AG09319 (cell line): ENCODE measurements around the gene ALG14.

Source experiments
- DNase-seq: peaks from one replicate; pipeline ENCODE4 v3.0.0-alpha.2; 2010; ENCODE audit warnings: low read depth; ENCODE audit errors: extremely low read depth
- TF ChIP-seq, protein P1 (sequence below): IDR thresholded peaks from 2 replicates; pipeline ENCODE4 v1.5.1; 2011; ENCODE audit warnings: low read depth, mild to moderate bottlenecking, inconsistent platforms, low read length, moderate library complexity

The ALG14 gene

DNA sequence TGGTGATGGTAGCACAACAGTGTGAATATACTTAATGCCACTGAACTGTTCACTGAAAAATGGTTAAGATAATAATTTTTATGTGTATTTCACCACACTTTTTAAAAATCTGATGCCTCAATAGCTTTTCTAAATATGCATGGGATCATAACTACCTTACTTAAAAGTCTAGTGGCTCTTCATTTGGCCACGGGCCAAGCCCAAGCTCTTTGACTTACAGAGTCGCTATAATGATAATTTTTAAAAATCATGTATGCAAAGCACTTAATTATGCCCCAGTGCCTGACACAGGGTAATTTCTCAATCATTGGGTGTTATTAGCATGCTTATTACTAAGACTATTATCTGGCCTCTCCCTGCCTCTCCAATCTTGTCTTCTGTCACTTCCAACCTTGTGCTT, 138.2 kb downstream of the ALG14 start:
- no peak for DNase-seq
- TF ChIP-seq, protein P1, sequence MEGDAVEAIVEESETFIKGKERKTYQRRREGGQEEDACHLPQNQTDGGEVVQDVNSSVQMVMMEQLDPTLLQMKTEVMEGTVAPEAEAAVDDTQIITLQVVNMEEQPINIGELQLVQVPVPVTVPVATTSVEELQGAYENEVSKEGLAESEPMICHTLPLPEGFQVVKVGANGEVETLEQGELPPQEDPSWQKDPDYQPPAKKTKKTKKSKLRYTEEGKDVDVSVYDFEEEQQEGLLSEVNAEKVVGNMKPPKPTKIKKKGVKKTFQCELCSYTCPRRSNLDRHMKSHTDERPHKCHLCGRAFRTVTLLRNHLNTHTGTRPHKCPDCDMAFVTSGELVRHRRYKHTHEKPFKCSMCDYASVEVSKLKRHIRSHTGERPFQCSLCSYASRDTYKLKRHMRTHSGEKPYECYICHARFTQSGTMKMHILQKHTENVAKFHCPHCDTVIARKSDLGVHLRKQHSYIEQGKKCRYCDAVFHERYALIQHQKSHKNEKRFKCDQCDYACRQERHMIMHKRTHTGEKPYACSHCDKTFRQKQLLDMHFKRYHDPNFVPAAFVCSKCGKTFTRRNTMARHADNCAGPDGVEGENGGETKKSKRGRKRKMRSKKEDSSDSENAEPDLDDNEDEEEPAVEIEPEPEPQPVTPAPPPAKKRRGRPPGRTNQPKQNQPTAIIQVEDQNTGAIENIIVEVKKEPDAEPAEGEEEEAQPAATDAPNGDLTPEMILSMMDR: no peak

DNA sequence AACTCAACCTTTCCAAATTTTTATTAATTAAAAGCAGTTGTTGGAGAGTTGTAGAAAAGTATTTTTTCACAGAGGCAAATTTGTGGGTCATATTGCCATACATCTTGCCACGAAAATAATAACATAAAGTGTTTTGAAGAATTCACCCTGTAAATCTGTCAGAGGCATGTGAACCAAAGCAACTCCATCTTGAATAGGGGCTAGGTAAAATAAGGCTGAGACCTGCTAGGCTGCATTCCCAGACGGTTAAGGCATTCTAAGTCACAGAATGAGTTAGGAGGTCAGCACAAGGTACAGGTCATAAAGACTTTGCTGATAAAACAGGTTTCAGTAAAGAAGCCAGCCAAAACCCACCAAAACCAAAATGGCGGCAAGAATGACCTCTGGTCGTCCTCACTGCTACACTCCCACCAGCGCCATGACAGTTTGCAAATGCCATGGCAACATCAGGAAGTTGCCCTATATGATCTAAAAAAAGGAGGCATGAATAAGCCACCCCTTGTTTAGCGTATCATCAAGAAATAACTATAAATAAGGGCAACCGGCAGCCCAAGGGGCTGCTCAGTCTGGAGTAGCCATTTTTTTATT, 141.4 kb downstream of the ALG14 start:
- TF ChIP-seq, protein P1: no peak
- DNase-seq: no peak

DNA sequence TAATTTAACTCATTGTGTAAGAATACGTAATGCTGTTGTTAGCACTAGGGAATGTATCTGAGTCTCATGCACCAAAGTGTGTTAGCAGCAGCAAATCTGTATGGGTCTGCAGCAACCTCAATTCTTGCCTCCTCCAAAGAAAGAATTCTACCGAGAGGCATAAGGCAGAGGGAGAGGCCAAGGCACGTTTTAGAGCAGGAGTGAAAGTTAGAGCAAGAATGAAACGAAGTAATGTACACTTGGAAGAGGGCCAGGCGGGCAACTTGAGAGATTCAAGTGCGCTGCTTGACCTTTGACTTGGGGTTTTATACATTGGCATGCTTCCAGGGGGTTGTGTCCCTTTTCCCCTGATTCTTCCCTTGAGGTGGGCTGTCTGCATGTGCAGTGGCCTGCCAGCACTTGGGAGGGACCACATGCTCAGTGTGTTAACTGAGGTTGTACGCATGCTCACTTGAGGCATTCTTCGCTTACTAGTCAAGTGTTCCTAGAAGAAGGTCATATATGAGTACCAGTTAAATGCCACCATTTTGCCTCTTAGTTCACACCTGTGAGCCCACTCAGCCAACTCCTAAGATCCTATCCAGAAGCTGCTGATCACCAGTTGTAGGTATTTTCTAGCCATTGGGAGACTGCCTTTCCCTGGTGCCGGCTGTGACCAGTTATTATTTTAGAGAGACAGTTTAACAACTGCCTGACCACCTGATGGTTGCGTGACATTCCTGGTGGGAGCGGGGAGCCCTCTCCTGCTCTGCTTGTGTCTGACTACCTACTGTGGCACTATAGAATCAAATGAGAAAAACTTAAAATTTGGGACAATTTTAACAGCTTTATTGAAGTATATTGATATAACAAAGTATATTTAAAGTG, 143.2 kb downstream of the ALG14 start:
- no peak for DNase-seq
- TF ChIP-seq, protein P1: no peak

DNA sequence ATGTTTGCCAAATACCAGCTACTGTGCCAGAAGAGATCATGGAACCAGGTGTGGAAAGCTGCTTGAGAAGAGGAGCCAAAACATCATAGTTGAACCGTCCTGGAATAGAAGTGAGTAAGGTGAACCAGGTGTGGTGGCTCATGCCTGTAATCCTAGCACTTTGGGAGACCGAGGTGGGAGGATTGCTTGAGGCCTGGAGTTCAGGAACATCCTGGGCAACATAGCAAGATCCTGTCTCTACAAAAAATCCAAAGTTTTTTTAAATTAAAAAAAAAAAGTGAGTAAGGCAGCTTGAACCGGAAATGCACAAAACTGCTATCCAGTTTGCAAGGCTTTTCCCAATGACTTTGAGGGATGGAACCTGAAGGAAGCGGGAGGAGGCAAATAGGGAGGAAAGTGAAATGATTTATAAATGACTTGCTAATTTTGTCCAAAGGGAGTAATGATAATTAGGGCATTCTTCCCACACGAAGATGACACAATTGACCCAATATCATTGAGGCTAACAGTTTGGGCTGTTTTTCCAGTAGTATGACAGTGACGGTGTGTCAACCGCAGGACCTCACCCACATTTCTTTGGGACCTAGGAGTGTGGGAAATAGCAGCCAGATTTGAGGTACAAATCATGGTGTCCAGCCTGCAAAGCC, 144.3 kb downstream of the ALG14 start:
- TF ChIP-seq, protein P1: no peak
- DNase-seq: no peak

DNA sequence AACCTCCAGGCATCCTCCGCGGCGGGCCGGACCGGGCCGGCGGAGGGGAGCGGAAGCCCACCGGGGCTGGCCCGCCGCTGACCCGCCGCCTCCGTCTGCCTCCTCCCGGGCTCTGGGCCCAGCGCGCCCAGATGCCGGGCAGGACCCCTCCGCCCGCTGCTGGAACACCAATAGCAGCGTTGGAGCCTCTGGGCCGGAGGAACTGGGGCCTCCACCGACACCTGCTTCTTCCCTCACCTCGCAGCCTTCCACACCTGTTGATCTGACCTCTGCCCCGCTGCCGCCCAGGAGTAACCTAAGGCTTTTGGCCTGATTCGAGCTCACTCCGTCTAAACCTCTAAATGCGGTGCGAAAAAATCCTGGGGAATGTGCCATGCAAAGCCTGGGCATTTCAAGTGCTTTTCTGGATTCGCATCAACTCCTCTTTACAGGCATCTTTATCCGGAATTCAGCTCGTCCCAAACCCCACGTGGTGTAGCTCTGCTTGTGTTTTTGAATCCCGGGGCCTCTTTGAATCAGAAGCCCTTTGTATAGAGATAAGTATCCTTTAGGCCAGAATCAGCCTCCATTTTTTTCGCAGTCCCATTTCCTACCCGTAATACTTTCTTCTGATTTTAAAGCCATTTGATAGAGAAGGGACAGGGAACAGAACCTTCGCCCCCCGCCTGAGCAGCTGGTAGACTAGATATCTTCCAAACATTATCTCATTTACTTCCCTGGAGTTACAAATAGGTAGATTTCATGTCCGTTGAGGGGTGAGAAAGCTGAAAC, 145.2 kb downstream of the ALG14 start:
- no peak for DNase-seq
- TF ChIP-seq, protein P1: no peak

DNA sequence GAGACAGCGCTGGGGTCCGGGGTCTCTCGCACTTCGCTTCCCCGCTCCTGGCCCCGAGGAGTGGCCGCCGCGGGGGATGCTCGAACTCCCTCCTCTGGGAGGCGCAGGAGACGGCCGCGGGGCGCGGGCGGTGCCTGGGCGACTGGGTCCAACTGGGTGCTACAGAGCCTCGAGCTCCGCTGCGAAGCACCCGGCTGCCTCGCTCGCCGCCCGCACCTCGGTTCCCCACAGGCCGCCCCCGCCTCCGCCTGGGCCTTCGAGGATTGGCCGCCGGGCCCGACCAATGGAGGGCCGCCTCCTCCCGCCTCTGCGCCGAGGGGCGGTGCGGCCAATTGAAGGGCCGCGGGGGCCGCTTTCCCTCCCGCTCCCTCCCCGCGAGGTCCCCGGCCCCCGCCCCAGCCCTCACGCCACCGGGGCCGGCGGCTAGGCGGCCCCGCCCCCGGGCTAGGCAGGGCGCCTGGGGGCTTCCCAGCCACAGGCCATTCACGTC, 145.8 kb downstream of the ALG14 start, which contains the start of gene CNN3:
TSS of gene CNN3 (minus strand) at position 196 of the 490 bp plus-strand sequence. CDS start 216 bp downstream, outside the sequence.
- DNase-seq: peak; percentile 79

More for the DNA sequence above, 145.8 kb downstream of the ALG14 start, which contains the start of gene CNN3:
- TF ChIP-seq, protein P1: no peak
